SK-N-SH treated with all-trans-retinoic acid at 6 μM for 48 hours (cell line): ENCODE data around the gene SHROOM1.

ENCODE experiments used
- ARNTL ChIP-seq: fragments of 450-650 bp; formaldehyde crosslinking; IDR thresholded peaks from 2 replicates; pipeline ENCODE4 v1.5.0; 2020; ENCODE audit warnings: low read depth, mild to moderate bottlenecking, moderate library complexity, borderline replicate concordance
- BACH2 ChIP-seq: fragments of 250-450 bp; sonication (Bioruptor Pico); IDR thresholded peaks from 2 replicates; pipeline ENCODE4 v1.9.0; 2021; ENCODE audit warnings: mild to moderate bottlenecking, borderline replicate concordance
- CREB5 ChIP-seq: fragments of 250-450 bp; sonication (Bioruptor Pico); IDR thresholded peaks from 2 replicates; pipeline ENCODE4 v1.5.1; 2020; ENCODE audit warnings: low read depth, mild to moderate bottlenecking, moderate library complexity
- CSRNP3 ChIP-seq: fragments of 250-450 bp; sonication (Bioruptor Pico); IDR thresholded peaks from 2 replicates; pipeline ENCODE4 v1.5.1; 2021; ENCODE audit warnings: mild to moderate bottlenecking, moderate library complexity
- ESRRG ChIP-seq: fragments of 250-450 bp; sonication (Bioruptor Pico); IDR thresholded peaks from 2 replicates; pipeline ENCODE4 v1.6.1; 2021; ENCODE audit warnings: mild to moderate bottlenecking
- GLIS3 ChIP-seq: fragments of 250-450 bp; sonication (Bioruptor Pico); IDR thresholded peaks from 2 replicates; pipeline ENCODE4 v1.5.0; 2020; ENCODE audit warnings: mild to moderate bottlenecking, moderate library complexity
- OSR1 ChIP-seq: fragments of 250-450 bp; sonication (Bioruptor Pico); IDR thresholded peaks from 2 replicates; pipeline ENCODE4 v1.8.0; 2022; ENCODE audit warnings: moderate library complexity, mild to moderate bottlenecking, inconsistent platforms
- PATZ1 ChIP-seq: fragments of 250-450 bp; sonication (Bioruptor Pico); IDR thresholded peaks from 2 replicates; pipeline ENCODE4 v1.8.0; 2020; ENCODE audit warnings: mild to moderate bottlenecking, moderate library complexity, borderline replicate concordance
- SNAI2 ChIP-seq: fragments of 250-450 bp; sonication (Bioruptor Pico); IDR thresholded peaks from 2 replicates; pipeline ENCODE4 v1.5.0; 2020; ENCODE audit warnings: mild to moderate bottlenecking, moderate library complexity
- TCF4 ChIP-seq: fragments of 250-450 bp; sonication (Bioruptor Pico); IDR thresholded peaks from 2 replicates; pipeline ENCODE4 v1.8.0; 2021; ENCODE audit warnings: mild to moderate bottlenecking, moderate library complexity, borderline replicate concordance
- TOX ChIP-seq: fragments of 250-450 bp; sonication (Bioruptor Pico); IDR thresholded peaks from 2 replicates; pipeline ENCODE4 v1.8.0; 2021; ENCODE audit warnings: mild to moderate bottlenecking, moderate library complexity, borderline replicate concordance
- ZFP3 ChIP-seq: fragments of 250-450 bp; sonication (Bioruptor Pico); IDR thresholded peaks from 2 replicates; pipeline ENCODE4 v1.5.0; 2020; ENCODE audit warnings: mild to moderate bottlenecking, moderate library complexity
- ZFP30 ChIP-seq: fragments of 450-650 bp; formaldehyde crosslinking; IDR thresholded peaks from 2 replicates; pipeline ENCODE4 v1.5.0; 2022; ENCODE audit warnings: mild to moderate bottlenecking, moderate library complexity
- ZNF70 ChIP-seq: fragments of 450-650 bp; formaldehyde crosslinking; IDR thresholded peaks from 2 replicates; pipeline ENCODE4 v1.5.0; 2020; ENCODE audit warnings: mild to moderate bottlenecking, moderate library complexity

- no peak for TF ChIP-seq ZNF70
- TF ChIP-seq OSR1 (CRISPR knock-in tag) = no peak
- no peak for TF ChIP-seq CREB5 (CRISPR knock-in tag)
- TF ChIP-seq ARNTL (CRISPR knock-in tag) = no peak
- TF ChIP-seq GLIS3 = no peak
- no peak for TF ChIP-seq CSRNP3 (CRISPR knock-in tag)
- no peak for TF ChIP-seq ZFP3 (CRISPR knock-in tag)
- no peak for TF ChIP-seq BACH2 (CRISPR knock-in tag)
- no peak for TF ChIP-seq PATZ1 (CRISPR knock-in tag)
- no peak for TF ChIP-seq ESRRG (CRISPR knock-in tag)
- no peak for TF ChIP-seq SNAI2 (CRISPR knock-in tag)
- TF ChIP-seq ZFP30 (CRISPR knock-in tag) = no peak
- TF ChIP-seq TOX (CRISPR knock-in tag) = no peak
- no peak for TF ChIP-seq TCF4 (CRISPR knock-in tag)
Observed at GRCh38 chr5:132814503-132815294, 15.7 kb downstream of the SHROOM1 start.
